Esophagus squamous epithelium (tissue), 4 donors: ENCODE measurements around the gene RALGAPA1.

ENCODE experiments used
- POLR2A ChIP-seq, 4 donors: fragments of 450-650 bp; IDR thresholded peaks; one replicate each; pipeline ENCODE4 v1.6.1; 2017; ENCODE audit warnings: antibody characterized with exemption in 4 of 4, mild to moderate bottlenecking in 4 of 4, moderate library complexity in 3 of 4
- TF ChIP-seq, protein P1 (sequence below), 6 experiments: fragments of 450-650 bp in 4 of 6; fragments of 200-600 bp in 2 of 6; sonication (generic) in 2 of 6; IDR thresholded peaks; one replicate each; pipeline ENCODE4 v1.5.1; 2016 to 2019; ENCODE audit warnings: antibody characterized with exemption in 6 of 6, mild to moderate bottlenecking in 4 of 6, moderate library complexity in 4 of 6

- TF ChIP-seq, protein P1, sequence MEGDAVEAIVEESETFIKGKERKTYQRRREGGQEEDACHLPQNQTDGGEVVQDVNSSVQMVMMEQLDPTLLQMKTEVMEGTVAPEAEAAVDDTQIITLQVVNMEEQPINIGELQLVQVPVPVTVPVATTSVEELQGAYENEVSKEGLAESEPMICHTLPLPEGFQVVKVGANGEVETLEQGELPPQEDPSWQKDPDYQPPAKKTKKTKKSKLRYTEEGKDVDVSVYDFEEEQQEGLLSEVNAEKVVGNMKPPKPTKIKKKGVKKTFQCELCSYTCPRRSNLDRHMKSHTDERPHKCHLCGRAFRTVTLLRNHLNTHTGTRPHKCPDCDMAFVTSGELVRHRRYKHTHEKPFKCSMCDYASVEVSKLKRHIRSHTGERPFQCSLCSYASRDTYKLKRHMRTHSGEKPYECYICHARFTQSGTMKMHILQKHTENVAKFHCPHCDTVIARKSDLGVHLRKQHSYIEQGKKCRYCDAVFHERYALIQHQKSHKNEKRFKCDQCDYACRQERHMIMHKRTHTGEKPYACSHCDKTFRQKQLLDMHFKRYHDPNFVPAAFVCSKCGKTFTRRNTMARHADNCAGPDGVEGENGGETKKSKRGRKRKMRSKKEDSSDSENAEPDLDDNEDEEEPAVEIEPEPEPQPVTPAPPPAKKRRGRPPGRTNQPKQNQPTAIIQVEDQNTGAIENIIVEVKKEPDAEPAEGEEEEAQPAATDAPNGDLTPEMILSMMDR (IDR thresholded peaks at IDR 0.05) = no peak
- no peak for TF ChIP-seq POLR2A (IDR thresholded peaks at IDR 0.05)
Measured at GRCh38 chr14:35637269-35637668, 171.8 kb downstream of the RALGAPA1 start.
